GM10847 (cell line): ENCODE measurements around the gene CNPY4.

ENCODE experiments used
- POLR2A ChIP-seq: IDR thresholded peaks from 2 replicates; pipeline ENCODE4 v1.6.1; 2011; ENCODE audit not compliant: insufficient read length; ENCODE audit errors: extremely low read depth

The CNPY4 gene

DNA sequence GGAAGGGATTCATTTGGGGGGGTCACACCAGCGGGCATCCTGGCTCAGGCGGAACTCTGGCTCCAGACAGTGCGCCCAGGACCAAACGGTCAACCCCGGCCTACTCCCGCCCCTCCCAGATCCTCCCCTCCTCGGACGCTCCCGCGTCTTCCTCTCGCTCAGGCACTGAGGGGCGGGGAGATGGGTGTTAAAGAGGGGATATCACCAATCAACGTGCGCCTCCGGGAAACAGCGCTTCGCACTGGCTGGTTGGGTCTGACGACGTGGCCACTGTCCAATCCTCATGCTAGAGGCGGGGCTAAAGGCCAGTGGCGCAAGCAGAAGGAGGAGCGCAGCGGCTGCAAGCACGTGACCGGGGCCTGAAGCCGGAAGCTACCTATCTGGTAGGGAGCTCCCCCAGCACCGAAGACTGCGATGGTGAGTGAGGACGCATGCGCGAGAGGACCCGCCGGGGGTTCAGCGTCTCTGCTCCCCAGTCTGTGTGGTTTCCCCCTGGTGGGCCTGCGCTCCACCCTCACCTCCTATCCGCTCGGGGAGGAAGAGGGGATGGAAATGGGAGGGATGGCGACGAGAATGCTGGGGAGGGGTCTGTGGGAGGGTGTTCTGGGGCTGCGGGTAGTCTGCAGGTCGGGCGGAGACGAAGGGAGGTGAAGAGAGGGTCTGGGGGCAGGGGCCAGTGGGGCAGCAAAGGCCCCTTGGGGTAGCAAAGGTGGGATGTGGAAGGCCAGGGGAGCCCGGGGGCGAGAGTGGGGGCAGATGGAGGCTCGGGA is 29.3 kb downstream of the CNPY4 start, which contains the start of gene LAMTOR4:
LAMTOR4 (plus strand) TSS at position 360 of the 770 bp plus-strand sequence; CDS start at position 415, 55 bp downstream.
- TF ChIP-seq POLR2A = peak; percentile 85

DNA sequence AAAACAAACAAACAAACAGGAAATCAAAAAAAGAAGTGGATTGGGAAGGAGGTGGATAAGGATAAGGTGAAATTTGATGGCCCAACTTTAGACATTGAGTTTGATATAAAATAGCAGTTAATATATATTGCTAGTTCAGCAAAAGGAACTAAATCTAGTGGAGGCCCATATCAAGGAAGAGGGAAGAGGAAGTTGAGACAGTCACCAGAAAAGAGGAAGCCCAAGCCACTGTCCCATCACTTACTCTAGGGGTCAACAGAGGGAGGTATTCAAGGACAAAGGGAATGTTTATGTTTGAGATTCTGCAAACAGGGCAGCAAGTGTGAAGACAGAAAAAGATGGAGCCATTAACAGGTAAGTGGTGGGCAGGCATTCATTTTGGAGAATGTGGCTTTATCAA is 33.0 kb downstream of the CNPY4 start:
- no peak for TF ChIP-seq POLR2A

DNA sequence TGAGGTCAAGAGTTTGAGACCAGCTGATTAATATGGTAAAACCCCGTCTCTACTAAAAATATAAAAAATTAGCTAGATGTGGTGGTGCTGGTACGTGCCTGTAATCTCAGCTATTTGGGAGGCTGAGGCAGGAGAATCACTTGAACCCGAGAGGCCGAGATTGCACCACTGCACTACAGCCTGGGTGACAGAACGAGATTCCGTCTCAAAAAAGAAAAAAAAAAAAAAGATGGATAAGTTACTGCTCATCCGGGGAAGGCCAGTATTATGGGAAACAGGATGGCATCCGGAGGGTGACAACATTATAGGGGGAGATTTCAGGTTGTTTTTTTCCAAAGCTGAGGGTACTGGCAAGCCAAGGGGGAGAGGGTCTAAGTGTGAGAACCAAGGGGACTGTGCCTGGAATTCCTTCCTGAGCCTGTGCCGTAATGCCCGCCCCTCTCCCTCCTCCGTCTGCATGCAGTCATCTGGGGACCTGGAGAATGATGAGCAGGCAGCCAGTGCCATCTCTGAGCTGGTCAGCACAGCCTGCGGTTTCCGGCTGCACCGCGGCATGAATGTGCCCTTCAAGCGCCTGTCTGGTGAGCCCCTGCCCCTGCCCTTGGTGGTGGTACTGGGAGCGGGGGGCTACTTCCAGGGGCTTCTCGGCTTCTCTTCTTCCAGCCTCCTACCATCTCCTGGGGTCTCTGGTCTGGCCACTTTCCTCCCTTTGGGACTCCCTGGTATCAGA is 33.7 kb downstream of the CNPY4 start:
- no peak for TF ChIP-seq POLR2A

DNA sequence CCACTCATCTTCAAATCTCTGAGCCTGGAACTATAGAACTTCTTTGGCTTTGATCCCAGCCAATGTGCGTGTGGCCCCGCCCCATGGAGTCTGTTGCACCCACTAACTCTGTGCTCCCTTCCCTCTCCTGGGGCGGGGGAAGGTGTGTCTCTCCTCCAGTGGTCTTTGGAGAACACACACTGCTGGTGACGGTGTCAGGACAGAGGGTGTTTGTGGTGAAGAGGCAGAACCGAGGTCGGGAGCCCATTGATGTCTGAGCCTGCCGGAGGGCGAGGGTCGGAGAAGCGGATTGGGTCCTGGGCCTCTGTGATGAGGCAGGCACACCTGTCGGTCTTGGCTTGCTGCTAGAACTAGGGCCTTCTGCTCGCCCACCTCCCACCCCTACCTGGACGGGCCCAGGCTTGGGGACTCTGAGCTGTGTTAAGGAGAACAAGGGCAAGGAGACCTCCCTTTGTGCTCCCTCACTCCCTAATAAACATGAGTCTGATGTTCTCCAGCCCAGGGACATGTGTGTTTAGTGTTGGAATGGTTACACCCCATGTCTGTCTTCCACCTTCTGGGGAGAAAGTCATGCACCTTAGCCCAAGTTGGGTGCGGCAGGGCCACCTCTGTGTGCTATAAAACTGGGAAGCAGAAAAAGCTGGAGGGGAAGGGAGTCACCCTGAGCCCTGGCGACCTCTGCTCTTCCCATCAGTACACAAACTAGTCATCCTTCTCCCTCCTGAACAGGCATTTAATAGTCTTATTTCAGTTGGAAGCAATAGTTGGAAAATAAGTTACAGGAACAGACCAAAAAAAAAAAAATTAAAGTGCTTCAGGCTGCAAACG is 34.5 kb downstream of the CNPY4 start:
- no peak for TF ChIP-seq POLR2A

- no peak for TF ChIP-seq POLR2A
These were observed 35.4 kb downstream of the CNPY4 start for GRCh38 chr7:100154651-100155491.

DNA sequence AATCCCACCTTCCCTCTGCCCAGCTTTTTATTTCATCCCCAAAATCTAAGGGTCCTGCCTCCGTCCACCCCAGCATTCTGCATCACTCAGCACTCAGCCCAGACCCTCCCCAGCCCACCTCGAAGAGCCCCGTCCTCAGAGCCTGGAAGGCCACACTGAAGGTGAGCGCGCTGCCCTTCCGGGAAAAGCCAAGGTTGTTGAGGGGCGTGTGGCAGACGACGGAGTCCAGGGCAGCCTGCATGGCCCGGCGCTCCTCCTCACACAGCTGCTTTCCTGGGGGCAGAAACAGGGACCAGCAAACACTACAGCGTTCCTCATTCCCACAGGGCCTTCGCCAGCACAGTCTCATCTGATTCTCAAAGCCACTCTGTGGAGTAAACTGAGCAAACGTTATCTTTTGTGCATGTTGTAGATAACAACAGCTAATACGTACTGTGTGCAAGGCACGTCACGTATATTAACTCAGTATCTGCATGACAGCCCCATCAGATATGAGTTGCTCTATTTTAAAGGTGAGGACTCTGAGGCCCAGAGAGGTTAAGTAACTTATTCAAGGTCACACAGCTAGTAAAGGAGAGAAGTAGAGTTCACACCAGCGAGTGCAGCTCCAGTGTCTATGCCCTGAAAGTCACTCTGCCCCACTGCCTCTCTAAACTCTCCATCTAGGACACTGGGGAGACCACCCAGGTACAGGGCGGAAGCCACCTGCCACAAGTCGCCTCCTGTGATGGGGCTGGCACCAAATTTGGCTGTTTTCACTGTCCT is 36.3 kb downstream of the CNPY4 start:
- no peak for TF ChIP-seq POLR2A

GRCh38 chr7:100156331-100157068 is 37.1 kb downstream of the CNPY4 start:
- no peak for TF ChIP-seq POLR2A

- no peak for TF ChIP-seq POLR2A
These were observed 37.6 kb downstream of the CNPY4 start for GRCh38 chr7:100157069-100157333.

- no peak for TF ChIP-seq POLR2A
These were observed 38.1 kb downstream of the CNPY4 start for GRCh38 chr7:100157334-100158228.

DNA sequence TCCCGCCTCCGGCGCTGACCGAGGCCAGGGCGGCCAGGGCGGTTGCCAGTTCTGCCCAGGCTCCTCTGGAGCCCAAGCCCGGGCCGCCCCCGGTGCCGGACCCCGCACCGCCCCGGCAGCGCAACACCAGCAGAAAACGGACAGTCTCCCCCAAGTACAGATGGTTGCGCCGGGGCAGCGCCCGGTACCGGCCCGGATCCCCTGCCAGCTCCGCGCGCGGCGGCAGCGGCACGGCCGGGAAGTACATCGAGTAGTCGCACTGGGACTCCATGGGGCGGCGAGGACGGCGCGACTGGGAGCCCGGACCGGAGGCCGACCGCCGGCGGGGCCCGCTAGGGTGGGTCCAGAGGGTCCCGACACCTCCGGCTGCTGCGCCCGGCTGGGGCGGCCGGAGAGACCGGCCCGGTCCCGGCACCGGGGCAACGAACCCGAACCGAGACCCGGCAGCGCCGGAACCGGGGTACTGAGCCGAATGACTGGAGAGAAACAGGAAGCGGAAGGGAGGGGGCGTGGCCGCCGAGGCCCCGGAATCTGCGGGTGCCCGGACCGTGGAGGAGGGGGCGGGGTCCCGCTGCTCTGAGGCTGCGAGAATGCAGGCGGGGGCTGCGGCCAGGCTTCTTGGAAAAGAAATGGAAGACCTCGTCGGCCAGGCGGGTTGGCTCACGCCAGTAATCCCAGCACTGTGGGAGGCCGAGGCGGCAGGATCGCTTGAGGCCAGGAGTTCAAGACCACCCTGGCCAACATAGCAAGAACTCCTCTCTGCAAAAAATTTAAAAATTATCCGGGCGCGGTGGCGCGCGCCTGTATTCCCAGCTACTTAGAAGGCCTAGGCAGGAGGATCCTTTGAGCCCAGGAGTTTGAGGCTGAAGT is 39.0 kb downstream of the CNPY4 start, which contains the start of gene TRAPPC14:
TRAPPC14 (minus strand) TSS at position 495 of the 870 bp plus-strand sequence; CDS start at position 271, 224 bp downstream.
- peak; percentile 80 for TF ChIP-seq POLR2A

GRCh38 chr7:100159099-100159623 is 39.7 kb downstream of the CNPY4 start:
- no peak for TF ChIP-seq POLR2A
